Liver (tissue), 9 donors: Measurements from ENCODE around the gene INTS4. TPM values are rescaled to one million over a fixed set of nuclear protein-coding genes. Genes with fewer than 3 reads are reported as not detected.

ENCODE experiments used
- DNase-seq: peaks from one replicate; pipeline ENCODE4 v3.0.0-alpha.2; 2017; ENCODE audit warnings: low spot score
- H3K27ac ChIP-seq, 2 donors: one replicate each; pipeline ENCODE4 v1.7.0; 2013; ENCODE audit warnings: inconsistent platforms in 2 of 2, low read length in 2 of 2, control low read depth in 1 of 2, low read depth in 1 of 2, mild to moderate bottlenecking in 1 of 2
- H3K27me3 ChIP-seq, 4 donors: one replicate each; pipeline versions ENCODE4 v1.6.1 to v1.7.0; 2013; ENCODE audit warnings: low read length in 3 of 4, inconsistent platforms in 1 of 4, mild to moderate bottlenecking in 1 of 4, moderate library complexity in 1 of 4; ENCODE audit not compliant: control insufficient read depth in 4 of 4, insufficient read depth in 4 of 4
- H3K36me3 ChIP-seq, 4 donors: one replicate each; pipeline versions ENCODE4 v1.6.1 to v1.7.0; 2013; ENCODE audit warnings: low read length in 3 of 4, mild to moderate bottlenecking in 3 of 4, low read depth in 1 of 4, moderate library complexity in 1 of 4; ENCODE audit not compliant: control insufficient read depth in 4 of 4, insufficient read depth in 3 of 4
- H3K4me1 ChIP-seq, 4 donors: one replicate each; pipeline versions ENCODE4 v1.6.1 to v1.7.0; 2013; ENCODE audit warnings: low read length in 3 of 4, mild to moderate bottlenecking in 3 of 4, moderate library complexity in 1 of 4; ENCODE audit not compliant: control insufficient read depth in 4 of 4, insufficient read depth in 4 of 4
- H3K4me3 ChIP-seq, 3 donors: one replicate each; pipeline versions ENCODE4 v1.6.1 to v1.7.0; 2013; ENCODE audit warnings: low read length in 3 of 3, control low read depth in 1 of 3, low read depth in 1 of 3, mild to moderate bottlenecking in 1 of 3
- H3K9ac ChIP-seq, 2 donors: one replicate each; pipeline ENCODE4 v1.7.0; 2013; ENCODE audit warnings: low read length in 2 of 2, mild to moderate bottlenecking in 2 of 2, moderate library complexity in 2 of 2, control low read depth in 1 of 2, low read depth in 1 of 2
- H3K9me3 ChIP-seq, 4 donors: one replicate each; pipeline versions ENCODE4 v1.6.1 to v1.7.0; 2013; ENCODE audit warnings: low read length in 3 of 4; ENCODE audit not compliant: control insufficient read depth in 4 of 4
- EGR1 ChIP-seq, 2 donors: IDR thresholded peaks; 2 replicates each; pipeline ENCODE4 v1.6.1; 2016 to 2018; ENCODE audit warnings: antibody characterized with exemption in 2 of 2, low read depth in 2 of 2
- FOXA1 ChIP-seq: IDR thresholded peaks from 2 replicates; pipeline ENCODE4 v1.6.1; 2016; ENCODE audit warnings: antibody characterized with exemption
- FOXA2 ChIP-seq: IDR thresholded peaks from 2 replicates; pipeline ENCODE4 v1.6.1; 2016; ENCODE audit warnings: antibody characterized with exemption
- GABPA ChIP-seq, 2 donors: IDR thresholded peaks in 1 of 2; conservative IDR thresholded peaks in 1 of 2; 2 replicates each; pipeline ENCODE4 v1.6.1; 2016; ENCODE audit warnings: antibody characterized with exemption in 2 of 2, mild to moderate bottlenecking in 1 of 2, moderate library complexity in 1 of 2
- HNF4A ChIP-seq, 2 donors: conservative IDR thresholded peaks; 2 replicates each; pipeline ENCODE4 v1.6.1; 2016; ENCODE audit warnings: antibody characterized with exemption in 2 of 2, mild to moderate bottlenecking in 2 of 2
- HNF4G ChIP-seq: IDR thresholded peaks from 2 replicates; pipeline ENCODE4 v1.6.1; 2016; ENCODE audit warnings: antibody characterized with exemption
- JUND ChIP-seq, 2 donors: IDR thresholded peaks; 2 replicates each; pipeline ENCODE4 v1.6.1; 2016; ENCODE audit warnings: antibody characterized with exemption in 2 of 2
- MAX ChIP-seq: IDR thresholded peaks from 2 replicates; pipeline ENCODE4 v1.6.1; 2016; ENCODE audit warnings: antibody characterized with exemption
- NR2F2 ChIP-seq: IDR thresholded peaks from 2 replicates; pipeline ENCODE4 v1.6.1; 2016; ENCODE audit warnings: antibody characterized with exemption
- RAD21 ChIP-seq, 2 donors: IDR thresholded peaks; 2 replicates each; pipeline ENCODE4 v1.6.1; 2016; ENCODE audit warnings: antibody characterized with exemption in 2 of 2, mild to moderate bottlenecking in 2 of 2
- REST ChIP-seq: IDR thresholded peaks from 2 replicates; pipeline ENCODE4 v1.6.1; 2016; ENCODE audit warnings: antibody characterized with exemption, mild to moderate bottlenecking
- RXRA ChIP-seq, 2 donors: IDR thresholded peaks; 2 replicates each; pipeline ENCODE4 v1.6.1; 2017 to 2018; ENCODE audit warnings: antibody characterized with exemption in 2 of 2, mild to moderate bottlenecking in 1 of 2
- SP1 ChIP-seq: IDR thresholded peaks from 2 replicates; pipeline ENCODE4 v1.6.1; 2018; ENCODE audit warnings: antibody characterized with exemption, mild to moderate bottlenecking
- TAF1 ChIP-seq: conservative IDR thresholded peaks from 2 replicates; pipeline ENCODE4 v1.6.1; 2016; ENCODE audit warnings: antibody characterized with exemption, mild to moderate bottlenecking
- YY1 ChIP-seq: IDR thresholded peaks from 2 replicates; pipeline ENCODE4 v1.6.1; 2016; ENCODE audit warnings: antibody characterized with exemption, mild to moderate bottlenecking
- WGBS: extraction: QIAGEN DNeasy Blood & Tissue Kit; methylation state at CpG from one replicate; pipeline ENCODE4 v1.1.7; 2013; 5-methylcytosine and 5-hydroxymethylcytosine counted together
- polyA plus RNA-seq, 2 donors: library from polyadenylated mRNA; stranded (reverse) in 1 of 2; unstranded in 1 of 2; fragments of 200-250 nt in 1 of 2; fragments of >200 nt in 1 of 2; fragmentation: Nextera tagmentation in 1 of 2; extraction: Ambion mirVana in 1 of 2; gene quantifications; one replicate each; pipeline versions ENCODE4 v1.2.1 to v1.2.3, GENCODE V29; 2013 to 2015
- total RNA-seq, 2 donors: library from RNA; depleted of rRNA; stranded (reverse); fragments of >200 nt; gene quantifications; one replicate each; pipeline ENCODE4 v1.2.3, GENCODE V29; 2014
- TF ChIP-seq, protein P1 (sequence below): IDR thresholded peaks from 2 replicates; pipeline ENCODE4 v1.6.1; 2016; ENCODE audit warnings: antibody characterized with exemption
- TF ChIP-seq, protein P2 (sequence below): IDR thresholded peaks from 2 replicates; pipeline ENCODE4 v1.6.1; 2016; ENCODE audit warnings: antibody characterized with exemption
- TF ChIP-seq, protein P3 (sequence below): fragments of 150-350 bp; IDR thresholded peaks from 2 replicates; pipeline ENCODE4 v1.5.1; 2017; ENCODE audit warnings: improper control_type of control experiment, low read depth, low read length; ENCODE audit not compliant: missing input control
- donor health status: healthy.
- donor health status: healthy.
- donor health status: healthy.
- donor health status: healthy.
- donor health status: healthy.

The INTS4 gene
- 10 to 100 TPM; 19.1 TPM for total RNA-seq
- 10 to 100 TPM in 1 of 2 donors, 1 to 10 TPM in 1; 7.9 to 10.9 TPM for polyA plus RNA-seq

DNA sequence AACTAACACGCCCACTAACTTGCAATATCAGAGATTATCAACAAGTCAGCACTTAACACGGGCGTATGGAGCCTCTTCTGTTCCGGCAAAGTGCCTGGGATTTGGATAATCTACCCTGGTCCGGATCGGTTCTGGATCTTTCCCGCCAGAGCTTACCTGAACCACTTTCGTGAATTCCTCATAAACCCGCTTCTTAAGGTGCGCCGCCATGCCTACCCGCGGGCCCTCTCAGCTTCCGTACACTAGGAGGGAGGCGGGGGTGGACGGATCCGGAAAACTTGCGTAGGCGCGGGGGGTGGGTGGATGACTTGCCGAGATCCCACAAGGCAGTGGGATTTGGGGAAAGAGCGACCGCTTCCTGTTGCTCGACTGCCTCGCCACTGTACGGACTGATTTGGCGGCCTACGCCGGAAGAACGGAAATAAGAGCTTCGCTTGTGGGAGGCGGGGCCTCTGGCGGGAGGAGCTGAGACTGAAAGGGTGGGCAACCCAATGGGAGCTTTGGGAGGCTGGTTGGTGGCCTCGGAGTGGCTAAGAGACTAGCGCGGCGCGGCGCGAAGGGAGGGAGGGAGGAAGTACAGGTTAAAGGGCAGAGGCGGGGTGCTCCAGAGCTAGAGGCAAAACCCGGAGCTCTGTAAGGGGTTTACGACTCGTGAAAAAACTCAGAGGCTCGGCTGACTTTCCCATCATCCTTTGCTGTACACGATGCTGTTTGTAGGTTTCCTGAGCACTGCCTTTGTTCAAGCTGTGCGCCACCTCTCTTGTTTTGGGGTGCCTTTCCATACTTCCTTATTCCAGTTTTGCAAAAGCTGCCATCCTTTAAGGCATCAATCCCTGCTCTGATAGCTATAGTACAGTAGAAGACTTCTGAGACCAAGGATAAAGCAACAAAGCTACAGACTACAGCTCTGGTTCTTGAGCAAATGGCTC is at the start of gene INTS4:
TSS of gene INTS4 (minus strand) at position 235 of the 929 bp plus-strand sequence. CDS start at position 210, 25 bp downstream.
- WGBS: under 1% methylated on average over 47 of the region's 47 CpGs
- TF ChIP-seq SP1 (peak; percentile 96), REST (peak; percentile 38), GABPA (IDR thresholded peaks at IDR 0.05 in 1 of 2, conservative IDR thresholded peaks at IDR 0.05 in 1 of 2) (peak; percentile 88 to 97), TAF1 (peak; percentile 69), YY1 (peak; percentile 97), HNF4A (conservative IDR thresholded peaks at IDR 0.05) (peak; percentile 52 to 57), FOXA1 (peak; percentile 45), RXRA (IDR thresholded peaks at IDR 0.05) (peak; percentile 57 to 71), EGR1 (IDR thresholded peaks at IDR 0.05; ENCODE audit: low read depth in 2 of 2) (peak; percentile 97), MAX (peak; percentile 91), HNF4G (peak; percentile 13), NR2F2 (peak; percentile 100), FOXA2 (no peak), RAD21 (IDR thresholded peaks at IDR 0.05) (peak; percentile 44 to 55), JUND (IDR thresholded peaks at IDR 0.05) (peak; percentile 44 to 77)
- TF ChIP-seq, protein P1, sequence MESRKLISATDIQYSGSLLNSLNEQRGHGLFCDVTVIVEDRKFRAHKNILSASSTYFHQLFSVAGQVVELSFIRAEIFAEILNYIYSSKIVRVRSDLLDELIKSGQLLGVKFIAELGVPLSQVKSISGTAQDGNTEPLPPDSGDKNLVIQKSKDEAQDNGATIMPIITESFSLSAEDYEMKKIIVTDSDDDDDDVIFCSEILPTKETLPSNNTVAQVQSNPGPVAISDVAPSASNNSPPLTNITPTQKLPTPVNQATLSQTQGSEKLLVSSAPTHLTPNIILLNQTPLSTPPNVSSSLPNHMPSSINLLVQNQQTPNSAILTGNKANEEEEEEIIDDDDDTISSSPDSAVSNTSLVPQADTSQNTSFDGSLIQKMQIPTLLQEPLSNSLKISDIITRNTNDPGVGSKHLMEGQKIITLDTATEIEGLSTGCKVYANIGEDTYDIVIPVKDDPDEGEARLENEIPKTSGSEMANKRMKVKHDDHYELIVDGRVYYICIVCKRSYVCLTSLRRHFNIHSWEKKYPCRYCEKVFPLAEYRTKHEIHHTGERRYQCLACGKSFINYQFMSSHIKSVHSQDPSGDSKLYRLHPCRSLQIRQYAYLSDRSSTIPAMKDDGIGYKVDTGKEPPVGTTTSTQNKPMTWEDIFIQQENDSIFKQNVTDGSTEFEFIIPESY: peak; percentile 98
- TF ChIP-seq, protein P2, sequence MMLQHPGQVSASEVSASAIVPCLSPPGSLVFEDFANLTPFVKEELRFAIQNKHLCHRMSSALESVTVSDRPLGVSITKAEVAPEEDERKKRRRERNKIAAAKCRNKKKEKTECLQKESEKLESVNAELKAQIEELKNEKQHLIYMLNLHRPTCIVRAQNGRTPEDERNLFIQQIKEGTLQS: peak; percentile 70
- TF ChIP-seq, protein P3, sequence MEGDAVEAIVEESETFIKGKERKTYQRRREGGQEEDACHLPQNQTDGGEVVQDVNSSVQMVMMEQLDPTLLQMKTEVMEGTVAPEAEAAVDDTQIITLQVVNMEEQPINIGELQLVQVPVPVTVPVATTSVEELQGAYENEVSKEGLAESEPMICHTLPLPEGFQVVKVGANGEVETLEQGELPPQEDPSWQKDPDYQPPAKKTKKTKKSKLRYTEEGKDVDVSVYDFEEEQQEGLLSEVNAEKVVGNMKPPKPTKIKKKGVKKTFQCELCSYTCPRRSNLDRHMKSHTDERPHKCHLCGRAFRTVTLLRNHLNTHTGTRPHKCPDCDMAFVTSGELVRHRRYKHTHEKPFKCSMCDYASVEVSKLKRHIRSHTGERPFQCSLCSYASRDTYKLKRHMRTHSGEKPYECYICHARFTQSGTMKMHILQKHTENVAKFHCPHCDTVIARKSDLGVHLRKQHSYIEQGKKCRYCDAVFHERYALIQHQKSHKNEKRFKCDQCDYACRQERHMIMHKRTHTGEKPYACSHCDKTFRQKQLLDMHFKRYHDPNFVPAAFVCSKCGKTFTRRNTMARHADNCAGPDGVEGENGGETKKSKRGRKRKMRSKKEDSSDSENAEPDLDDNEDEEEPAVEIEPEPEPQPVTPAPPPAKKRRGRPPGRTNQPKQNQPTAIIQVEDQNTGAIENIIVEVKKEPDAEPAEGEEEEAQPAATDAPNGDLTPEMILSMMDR: no peak
- no peaks in the 10 kb centered on the region for H3K9me3 ChIP-seq
- H3K36me3 ChIP-seq: peaks cover 0 to 6% (median 3%) of the 10 kb centered on the region in 4 donors
- H3K27ac ChIP-seq: peak within 1 kb of the TSS; percentile 87
- peak within 1 kb of the TSS; percentile 72 to 98 (median 81) for H3K4me3 ChIP-seq
- H3K4me1 ChIP-seq: peaks cover 1 to 21% (median 19%) of the 10 kb centered on the region in 4 donors
- peak within 1 kb of the TSS; percentile 74 to 93 for H3K9ac ChIP-seq
- DNase-seq: peak; percentile 93
- H3K27me3 ChIP-seq: no peaks in the 10 kb centered on the region
